ENCODE results near the gene VPS25. TPM values are rescaled to one million over a fixed set of nuclear protein-coding genes. Genes with fewer than 3 reads are reported as not detected.
"Not testable (repeated sequence)": the region's sequence is repeated elsewhere in the genome, so short reads cannot be mapped to it uniquely, and the experiment has no call there.

VPS25 gene
- total RNA-seq, 2 donors from 2014 or later, result 114 to 126 TPM

GRCh38 chr17:42740699-42741098 is 32.5 kb upstream of the VPS25 start:
- Histone ChIP-seq H3K9ac (ENCODE audit: extremely low read depth, low read length, poor library complexity, severe bottlenecking) (no peak overlapping the region), H3K9me3 (ENCODE audit: control insufficient read depth, low read length) (no peaks in the 10 kb centered on the region), H3K4me3 (ENCODE audit: low read length) (no peak overlapping the region), H3K27ac (ENCODE audit: low read depth, low read length) (no peak overlapping the region), H3K36me3 (ENCODE audit: control insufficient read depth, insufficient read depth, low read length) (no peaks in the 10 kb centered on the region), H3K27me3 (ENCODE audit: control insufficient read depth, insufficient read depth, low read length, poor library complexity, severe bottlenecking) (peaks cover 31% of the 10 kb centered on the region), H3K4me1 (ENCODE audit: control insufficient read depth, insufficient read depth, low read length) (peaks cover 3% of the 10 kb centered on the region)
- H3K27me3 Mint-ChIP-seq (ENCODE audit: insufficient read depth), result peaks cover 13% of the 10 kb centered on the region
- no peak overlapping the region for H3K4me3 Mint-ChIP-seq
- no peak for DNase-seq
- H3K27ac Mint-ChIP-seq, result no peak overlapping the region
- H3K4me1 Mint-ChIP-seq, result peaks cover 9% of the 10 kb centered on the region
- no peak for TF ChIP-seq CTCF (conservative IDR thresholded peaks at IDR 0.05)
- H3K9me3 Mint-ChIP-seq, result peaks cover 4% of the 10 kb centered on the region
- no peaks in the 10 kb centered on the region for H3K36me3 Mint-ChIP-seq (ENCODE audit: low read depth)
- no CpG with 5 or more reads among the region's 1 CpG for WGBS, 2 experiments (ENCODE audit: insufficient coverage in 1 of 2, insufficient read length in 1 of 2)

- not testable (repeated sequence) for H3K4me1 Mint-ChIP-seq; H3K27ac Mint-ChIP-seq; H3K9ac ChIP-seq (ENCODE audit: extremely low read depth, low read length, poor library complexity, severe bottlenecking); H3K9me3 ChIP-seq (ENCODE audit: control insufficient read depth, low read length); H3K36me3 Mint-ChIP-seq (ENCODE audit: low read depth); H3K9me3 Mint-ChIP-seq; H3K4me1 ChIP-seq (ENCODE audit: control insufficient read depth, insufficient read depth, low read length); DNase-seq; H3K4me3 ChIP-seq (ENCODE audit: low read length); H3K27ac ChIP-seq (ENCODE audit: low read depth, low read length); H3K4me3 Mint-ChIP-seq; H3K36me3 ChIP-seq (ENCODE audit: control insufficient read depth, insufficient read depth, low read length)
- peaks cover 48% of the 10 kb centered on the region for H3K27me3 ChIP-seq (ENCODE audit: control insufficient read depth, insufficient read depth, low read length, poor library complexity, severe bottlenecking)
- peaks cover 29% of the 10 kb centered on the region for H3K27me3 Mint-ChIP-seq (ENCODE audit: insufficient read depth)
- 87 to 97% methylated on average over 4 to 11 of the region's 11 CpGs for WGBS, 2 experiments (ENCODE audit: insufficient coverage in 1 of 2, insufficient read length in 1 of 2)
Observed at GRCh38 chr17:42742916-42743315, 30.3 kb upstream of the VPS25 start.

- H3K9ac ChIP-seq (ENCODE audit: extremely low read depth, low read length, poor library complexity, severe bottlenecking), result peak overlapping the region; percentile 59
- WGBS, 2 experiments (ENCODE audit: insufficient coverage in 1 of 2, insufficient read length in 1 of 2), result 55 to 62% methylated on average over 8 to 10 of the region's 10 CpGs
- H3K9me3 ChIP-seq (ENCODE audit: control insufficient read depth, low read length), result no peaks in the 10 kb centered on the region
- H3K9me3 Mint-ChIP-seq, result peaks cover 4% of the 10 kb centered on the region
- H3K4me3 ChIP-seq (ENCODE audit: low read length), result peak overlapping the region; percentile 86
- H3K27me3 Mint-ChIP-seq (ENCODE audit: insufficient read depth), result peaks cover 29% of the 10 kb centered on the region
- H3K4me3 Mint-ChIP-seq, result peak overlapping the region; percentile 78
- peak overlapping the region; percentile 95 for H3K27ac Mint-ChIP-seq
- peaks cover 3% of the 10 kb centered on the region for H3K4me1 ChIP-seq (ENCODE audit: control insufficient read depth, insufficient read depth, low read length)
- no peak for DNase-seq
- TF ChIP-seq CTCF (conservative IDR thresholded peaks at IDR 0.05), result peak; percentile 46
- H3K36me3 Mint-ChIP-seq (ENCODE audit: low read depth), result no peaks in the 10 kb centered on the region
- H3K36me3 ChIP-seq (ENCODE audit: control insufficient read depth, insufficient read depth, low read length), result no peaks in the 10 kb centered on the region
- peaks cover 9% of the 10 kb centered on the region for H3K4me1 Mint-ChIP-seq
- no peak overlapping the region for H3K27ac ChIP-seq (ENCODE audit: low read depth, low read length)
- H3K27me3 ChIP-seq (ENCODE audit: control insufficient read depth, insufficient read depth, low read length, poor library complexity, severe bottlenecking), result peaks cover 48% of the 10 kb centered on the region
Observed at GRCh38 chr17:42743595-42744282, 29.5 kb upstream of the VPS25 start.
